ENCODE measurements around the gene CSTB.
"Not testable (repeated sequence)": the region's sequence is repeated elsewhere in the genome, so short reads cannot be mapped to it uniquely, and the experiment has no call there.

The CSTB gene, protein sequence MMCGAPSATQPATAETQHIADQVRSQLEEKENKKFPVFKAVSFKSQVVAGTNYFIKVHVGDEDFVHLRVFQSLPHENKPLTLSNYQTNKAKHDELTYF

DNA sequence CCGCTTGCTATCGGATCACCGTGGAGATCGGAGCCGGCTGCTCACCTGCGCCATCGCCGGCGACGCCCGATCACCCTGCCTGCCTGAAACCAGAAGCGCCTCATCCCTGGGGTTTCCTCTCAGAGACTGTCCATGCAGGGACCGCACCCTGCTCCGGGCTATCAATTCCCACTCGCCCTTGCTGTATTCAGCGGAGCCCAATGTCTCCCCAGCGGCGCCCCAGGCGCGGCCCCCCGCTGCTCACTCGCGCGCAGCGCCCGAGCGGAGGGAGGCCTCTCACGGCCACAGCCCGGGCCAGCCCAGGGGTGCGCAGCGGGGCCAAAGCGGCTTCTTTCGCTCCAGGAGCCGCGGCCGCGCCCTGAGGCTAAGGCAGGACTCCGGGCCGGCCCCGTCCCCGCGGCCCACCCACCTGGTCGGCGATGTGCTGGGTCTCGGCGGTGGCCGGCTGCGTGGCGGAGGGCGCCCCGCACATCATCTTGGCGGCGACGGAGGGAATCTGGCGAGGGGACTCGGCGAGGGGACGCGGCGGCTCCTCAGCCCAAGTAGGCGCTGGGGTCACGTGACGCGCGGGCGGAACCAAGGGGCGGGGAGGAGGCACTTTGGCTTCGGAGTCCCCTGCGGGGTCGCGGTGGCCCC, at the start of gene CSTB:
CSTB (minus strand) TSS at position 514 of the 636 bp plus-strand sequence; CDS start at position 475, 39 bp downstream.
- DNase-seq (ENCODE audit: low spot score), result peak; percentile 83

DNA sequence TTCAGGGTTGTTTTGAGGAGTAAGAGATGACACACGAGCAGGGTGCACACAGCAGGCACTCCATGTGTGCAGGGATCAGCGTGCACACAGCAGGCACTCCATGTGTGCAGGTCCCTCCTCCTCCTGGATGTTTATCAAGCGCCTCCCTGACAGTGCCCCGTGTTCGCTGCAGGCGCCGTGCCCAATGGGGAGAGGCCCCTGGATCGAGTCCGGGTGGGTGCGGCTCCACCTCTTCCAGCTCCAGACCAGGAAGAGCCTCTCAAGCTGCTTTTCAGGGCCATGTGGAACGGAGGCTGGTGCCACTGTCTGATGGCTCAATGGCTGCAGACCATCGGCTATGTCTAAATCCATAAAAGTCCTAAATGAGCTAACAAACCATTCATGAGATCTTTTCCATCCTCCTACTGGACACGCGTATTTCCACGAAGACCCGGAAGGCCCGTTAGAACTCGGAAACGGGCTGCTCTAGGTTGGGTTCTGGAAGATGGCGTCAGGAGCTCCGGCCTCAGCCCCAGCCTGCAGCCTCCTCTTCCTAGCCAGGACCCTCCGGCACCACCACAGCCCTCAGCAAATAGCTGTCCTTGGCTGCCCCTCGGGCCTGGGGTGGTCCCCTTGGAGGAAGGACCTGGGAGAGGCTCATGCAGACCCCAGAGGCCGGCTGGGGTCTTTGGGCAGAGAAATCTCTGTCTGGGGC, 49.3 kb upstream of the CSTB start:
- no peak for DNase-seq (ENCODE audit: low spot score)

DNA sequence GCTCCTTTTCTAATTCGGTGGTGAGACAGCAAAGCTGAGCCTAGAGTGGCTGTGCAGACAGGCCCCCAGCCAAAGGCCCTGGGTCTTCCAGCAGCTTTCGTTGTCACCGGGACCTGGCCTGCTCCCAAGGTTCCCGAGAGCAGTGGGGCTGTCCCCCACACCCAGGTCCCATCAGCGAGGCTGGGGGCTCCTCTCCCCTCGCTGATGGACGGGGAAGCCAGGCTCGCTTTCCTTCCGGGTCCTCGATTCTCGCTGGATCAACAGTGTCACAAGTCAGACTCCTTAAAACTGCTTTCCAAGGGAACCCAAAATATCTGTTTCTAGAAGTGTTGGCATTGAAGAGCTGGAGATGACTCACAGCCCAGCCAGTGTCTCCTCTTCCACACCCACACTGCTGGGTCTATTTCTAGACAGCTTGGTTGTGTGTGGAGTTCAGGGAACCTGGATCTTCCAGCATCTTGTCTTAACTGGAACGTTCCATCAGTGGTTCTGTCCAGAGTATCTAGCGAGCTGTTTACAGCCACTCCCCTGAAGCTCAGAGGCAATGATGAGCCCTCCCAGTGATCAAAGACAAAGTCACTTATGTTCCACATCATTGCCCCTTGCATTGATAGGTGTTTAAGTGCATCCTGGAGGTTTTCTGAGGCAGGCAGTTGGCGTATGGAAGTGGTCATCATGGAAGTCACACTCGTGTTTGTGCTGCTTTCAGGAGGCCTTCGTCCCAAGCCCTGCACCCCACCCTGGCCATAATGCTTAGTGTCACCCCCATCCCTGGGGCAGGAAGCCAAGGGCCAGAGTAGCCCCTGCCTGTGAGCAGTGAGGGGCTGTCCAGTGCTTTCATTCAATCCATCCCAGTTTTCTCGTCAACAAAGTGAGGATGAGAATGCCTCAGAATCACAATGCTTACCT, 48.5 kb upstream of the CSTB start:
- peak; percentile 84 for DNase-seq (ENCODE audit: low spot score)

DNA sequence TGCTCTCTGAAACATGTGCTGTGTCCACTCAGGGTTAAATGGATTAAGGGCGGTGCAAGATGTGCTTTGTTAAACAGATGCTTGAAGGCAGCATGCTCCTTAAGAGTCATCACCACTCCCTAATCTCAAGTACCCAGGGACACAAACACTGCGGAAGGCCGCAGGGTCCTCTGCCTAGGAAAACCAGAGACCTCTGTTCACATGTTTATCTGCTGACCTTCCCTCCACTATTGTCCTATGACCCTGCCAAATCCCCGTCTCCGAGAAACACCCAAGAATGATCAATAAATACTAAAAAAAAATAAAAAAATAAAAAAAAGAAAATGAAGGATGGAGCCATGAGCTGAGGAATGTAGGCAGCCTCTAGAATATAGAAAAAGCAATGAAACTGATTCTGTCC, 46.6 kb upstream of the CSTB start:
- DNase-seq (ENCODE audit: low spot score), result not testable (repeated sequence)

DNA sequence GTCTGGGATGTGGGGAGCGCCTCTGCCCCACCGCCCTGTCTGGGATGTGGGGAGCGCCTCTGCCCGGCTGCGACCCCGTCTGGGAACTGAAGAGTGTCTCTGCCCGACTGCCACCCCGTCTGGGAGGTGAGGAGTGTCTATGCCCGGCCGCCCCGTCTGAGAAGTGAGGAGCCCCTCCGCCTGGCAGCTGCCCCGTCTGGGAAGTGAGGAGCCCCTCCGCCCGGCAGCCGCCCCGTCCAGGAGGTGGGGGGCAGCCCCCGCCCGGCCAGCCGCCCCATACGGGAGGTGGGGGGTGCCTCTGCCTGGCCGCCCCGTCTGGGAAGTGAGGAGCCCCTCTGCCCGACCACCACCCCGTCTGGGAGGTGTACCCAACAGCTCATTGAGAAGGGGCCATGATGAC, 46.1 kb upstream of the CSTB start:
- DNase-seq (ENCODE audit: low spot score), result not testable (repeated sequence)

DNA sequence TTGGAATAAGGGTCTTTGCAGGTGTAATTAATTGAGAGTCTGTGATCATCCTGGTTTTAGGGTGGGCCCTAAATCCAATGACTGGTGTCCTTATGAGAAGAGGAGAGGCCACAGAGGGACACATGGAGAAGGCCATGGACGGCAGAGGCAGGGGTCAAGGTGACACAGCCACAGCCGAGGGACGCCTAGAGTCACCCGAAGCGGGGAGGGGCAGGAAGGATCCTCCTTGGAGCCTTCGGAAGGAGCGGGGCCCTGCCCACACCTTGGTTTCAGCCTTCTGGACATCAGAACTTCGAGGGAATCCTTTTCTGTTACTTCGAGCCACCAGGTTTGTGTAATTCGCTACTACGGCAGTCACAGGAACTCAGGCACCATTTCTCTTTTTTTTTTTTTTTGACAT, 44.4 kb upstream of the CSTB start:
- DNase-seq (ENCODE audit: low spot score), result no peak

DNA sequence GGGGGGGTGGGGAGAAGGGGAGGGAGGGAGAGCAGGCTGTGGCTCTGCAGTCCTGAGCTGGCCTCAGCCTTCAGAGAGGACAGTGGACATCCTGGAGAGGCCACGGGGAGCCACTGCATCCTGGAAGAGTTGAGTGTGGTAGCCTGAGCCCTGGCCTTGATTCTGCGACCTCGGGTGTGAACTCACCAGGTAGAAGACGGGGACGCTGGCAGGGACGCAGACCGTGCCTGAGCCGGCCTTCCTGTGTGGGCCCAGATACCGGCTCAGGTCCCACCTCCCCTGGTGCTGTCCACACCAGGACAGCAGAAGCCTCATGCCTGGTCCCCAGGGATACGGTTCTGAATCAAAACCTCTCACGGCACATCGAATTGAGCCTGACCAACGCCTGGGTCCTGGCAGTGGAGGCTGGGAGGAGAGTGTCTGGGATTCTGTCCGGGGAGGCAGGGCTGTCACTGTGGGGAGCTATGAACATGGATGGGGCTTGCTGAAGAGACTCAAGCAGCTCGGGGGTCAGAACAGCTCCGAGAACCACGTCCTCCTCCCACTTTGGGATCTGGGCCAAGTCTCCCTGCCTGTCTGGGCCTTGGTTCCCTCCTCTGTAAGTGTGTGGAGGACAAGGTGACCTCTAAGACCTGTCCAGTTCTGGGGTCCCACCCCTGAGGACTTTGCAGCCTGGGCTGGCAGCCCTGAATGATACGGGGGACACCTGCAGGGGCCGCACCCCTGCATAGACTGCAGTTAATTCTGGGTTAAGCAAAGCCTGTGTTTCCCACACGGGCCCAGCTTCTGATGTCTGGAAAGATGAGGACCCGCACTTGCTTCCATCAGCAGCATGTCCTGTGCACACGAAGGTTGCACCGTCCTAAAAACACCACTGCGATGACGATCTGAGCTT, 43.6 kb upstream of the CSTB start:
- no peak for DNase-seq (ENCODE audit: low spot score)

DNA sequence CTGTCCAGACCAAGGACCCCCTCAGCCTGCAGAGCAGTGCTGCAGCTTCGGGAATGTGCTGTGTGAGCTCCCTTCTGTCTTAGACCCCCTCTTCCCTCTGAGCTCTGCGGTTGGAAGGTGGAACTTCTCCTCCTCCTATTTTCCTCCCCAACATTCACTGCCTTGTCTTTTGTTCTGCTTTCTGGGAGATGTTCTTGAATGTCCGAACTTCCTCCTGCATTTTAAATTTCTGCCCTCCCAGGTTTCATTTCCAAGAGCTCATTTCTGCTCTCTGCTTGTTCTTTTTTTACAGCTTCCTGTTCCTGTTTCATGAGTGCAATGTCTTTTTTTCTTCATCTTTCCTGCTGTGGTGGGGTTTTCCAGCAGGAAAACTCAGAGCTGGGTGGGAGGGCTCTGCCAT, 42.6 kb upstream of the CSTB start:
- DNase-seq (ENCODE audit: low spot score), result no peak

DNA sequence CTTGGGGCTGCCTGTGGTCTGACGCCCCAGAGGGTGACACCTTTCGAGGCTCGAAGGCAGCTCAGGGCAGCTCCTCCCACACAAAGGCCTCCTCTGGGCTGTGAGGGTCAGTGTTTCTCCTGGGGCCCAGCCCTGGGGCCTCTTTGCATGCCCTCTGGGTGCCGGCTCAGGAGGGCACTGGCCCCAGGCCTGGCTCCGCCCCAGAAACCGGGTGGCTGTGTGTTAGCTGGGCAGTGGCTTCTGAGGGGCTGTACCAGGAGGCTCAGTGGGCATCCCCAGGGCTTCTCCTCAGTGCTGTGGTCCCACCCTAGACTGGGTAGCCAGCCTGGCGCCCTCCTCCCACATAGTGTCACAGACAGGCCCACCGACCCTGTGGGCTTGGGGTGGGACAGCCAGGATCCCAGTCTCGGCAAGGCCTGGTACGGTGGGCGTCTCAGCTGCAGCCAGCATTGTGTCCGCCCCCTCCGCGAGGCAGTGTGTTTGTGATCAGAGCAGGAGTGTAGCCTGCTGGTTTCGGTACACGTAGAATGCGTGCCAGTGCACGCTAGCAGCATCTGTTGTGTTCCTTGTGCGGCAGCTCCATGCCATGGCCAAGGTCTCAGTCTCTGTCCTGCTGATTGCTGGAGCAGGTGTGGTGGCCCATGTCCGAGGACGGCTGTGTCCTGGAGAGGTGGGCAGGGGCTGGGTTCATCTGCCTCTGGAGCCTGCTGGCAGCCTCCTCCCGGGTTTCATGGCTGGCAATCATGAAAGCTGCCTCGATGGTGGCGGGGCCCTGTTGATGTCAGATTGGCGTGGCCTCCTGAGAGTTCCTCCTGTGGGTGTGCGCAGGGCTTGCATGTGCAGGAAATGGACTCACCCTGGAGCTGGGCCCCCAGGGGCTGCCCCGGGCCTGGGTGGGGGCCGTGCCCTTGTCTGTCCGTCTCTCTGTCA, 41.3 kb upstream of the CSTB start:
- no peak for DNase-seq (ENCODE audit: low spot score)

DNA sequence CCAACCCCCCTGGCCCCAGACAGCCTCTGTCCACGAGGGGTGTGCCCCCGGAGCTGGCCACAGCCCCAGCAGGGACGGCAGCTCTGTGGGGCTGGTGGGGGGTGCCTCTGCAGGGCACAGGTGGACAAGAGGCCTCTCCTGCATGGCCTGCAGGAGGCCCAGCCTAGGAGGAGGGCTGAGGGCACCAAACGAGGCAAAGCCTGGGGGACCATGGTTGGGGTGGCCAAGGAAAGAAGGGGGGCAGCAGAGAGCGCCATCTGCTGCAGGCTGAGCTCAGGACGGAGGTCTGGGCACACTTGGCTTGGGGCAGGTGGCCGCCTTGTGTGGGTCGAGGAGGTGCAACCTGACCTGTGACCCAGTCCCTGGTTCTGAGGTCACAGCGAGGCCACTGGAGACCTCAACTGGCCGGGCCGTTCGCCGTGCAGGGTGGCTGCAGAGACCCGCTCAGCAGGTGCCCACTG, 40.5 kb upstream of the CSTB start:
- DNase-seq (ENCODE audit: low spot score), result no peak

DNA sequence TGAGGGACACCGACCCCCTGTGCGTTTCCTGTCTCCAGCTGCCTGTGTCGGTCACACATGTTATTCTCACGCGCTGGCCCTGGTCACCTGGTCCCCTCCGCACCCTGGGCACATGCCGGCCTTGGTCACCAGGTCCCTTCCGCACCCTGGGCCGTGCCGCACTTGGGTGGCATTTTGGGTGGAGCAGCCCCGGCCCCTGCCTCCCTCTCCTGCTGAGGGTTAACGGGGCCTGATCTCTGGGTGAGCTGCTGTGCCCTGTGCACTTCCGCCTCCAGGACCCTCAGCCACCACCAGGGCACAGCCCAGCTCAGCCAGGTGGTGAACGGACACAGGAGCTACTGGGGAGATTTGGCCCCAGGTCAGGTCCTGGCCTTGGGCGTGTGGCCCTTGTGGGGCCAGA, 39.9 kb upstream of the CSTB start:
- no peak for DNase-seq (ENCODE audit: low spot score)

DNA sequence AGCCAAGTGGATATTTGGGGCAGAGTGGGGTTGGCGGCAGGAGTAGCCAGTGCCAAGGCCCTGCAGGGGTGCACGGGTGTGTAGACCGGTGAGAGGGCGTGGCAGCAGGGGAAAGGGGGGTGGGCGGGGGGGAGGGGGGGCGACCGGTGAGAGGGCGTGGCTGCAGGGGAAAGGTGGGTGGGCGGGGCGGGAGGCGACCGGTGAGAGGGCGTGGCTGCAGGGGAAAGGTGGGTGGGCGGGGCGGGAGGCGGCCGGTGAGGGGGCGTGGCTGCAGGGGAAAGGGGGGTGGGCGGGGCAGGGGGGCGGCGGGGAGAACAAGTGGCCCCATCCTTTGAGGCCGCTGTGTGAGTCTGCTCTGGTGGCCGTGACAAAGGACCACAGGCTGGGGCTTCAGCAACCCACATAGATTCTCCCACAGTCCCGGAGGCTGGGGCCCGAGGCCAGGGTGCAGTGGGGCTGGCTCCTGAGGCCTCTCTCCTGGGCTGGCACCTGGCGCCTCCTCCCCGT, 39.1 kb upstream of the CSTB start:
- DNase-seq (ENCODE audit: low spot score), result no peak

DNA sequence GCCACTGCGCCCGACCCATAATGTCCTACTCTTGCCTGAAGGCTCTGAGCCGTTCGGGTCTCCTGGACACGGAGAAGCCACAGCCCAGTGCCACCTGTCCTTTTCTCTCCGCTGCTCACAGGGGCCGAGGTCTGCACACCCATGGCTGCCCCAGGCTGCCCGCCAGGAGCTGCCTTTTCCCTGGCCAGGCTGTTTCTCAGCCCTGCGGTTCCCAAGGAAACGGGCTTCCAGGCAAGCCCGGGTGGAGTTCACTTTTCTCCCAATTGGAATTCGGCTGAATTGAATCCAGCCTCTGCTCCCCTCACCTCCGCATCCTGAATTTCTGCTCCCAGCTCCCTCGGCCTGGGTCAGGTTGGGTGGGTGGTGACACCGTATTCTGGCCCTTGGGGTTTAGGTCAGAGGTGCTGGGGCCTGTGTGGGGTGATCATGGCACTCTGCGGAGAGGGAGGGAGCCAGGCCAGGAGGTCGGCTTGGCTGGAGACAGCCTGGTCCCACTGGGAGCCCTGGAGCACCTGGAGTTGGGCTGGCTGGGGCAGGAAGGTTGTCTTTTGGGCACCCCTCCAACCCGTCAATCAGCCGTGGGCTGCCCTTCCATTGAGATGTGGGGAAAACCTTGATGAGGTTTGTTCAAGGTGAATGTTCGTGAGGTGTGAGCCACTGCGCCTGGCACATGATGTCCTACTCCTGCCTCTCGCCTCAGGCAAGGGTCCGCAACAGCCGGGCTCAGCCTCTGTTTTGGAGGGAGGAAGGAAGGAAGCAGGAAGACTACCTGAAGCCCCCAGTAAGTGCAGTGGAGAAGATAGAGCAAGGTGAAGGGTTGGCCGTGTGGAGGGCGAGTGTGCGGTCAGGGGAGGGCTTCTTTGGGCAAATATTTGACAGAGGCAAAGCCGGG, 38.4 kb upstream of the CSTB start:
- no peak for DNase-seq (ENCODE audit: low spot score)

DNA sequence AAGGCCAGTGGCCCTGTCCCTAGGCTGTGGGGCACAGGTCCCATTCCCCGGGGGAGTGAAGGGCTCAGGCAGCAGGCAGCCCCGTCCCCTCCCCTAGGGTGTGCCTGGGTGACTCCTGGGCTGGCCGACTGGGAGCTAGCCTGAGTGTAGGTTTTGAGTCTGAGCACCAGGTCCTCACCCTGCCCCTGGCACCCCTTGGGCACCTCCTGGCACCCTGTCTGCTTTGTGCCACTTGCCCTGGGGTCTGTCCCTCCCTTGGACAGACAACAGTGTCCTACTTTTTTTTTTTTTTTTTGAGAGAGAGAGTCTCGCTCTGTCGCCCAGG, 37.5 kb upstream of the CSTB start:
- DNase-seq (ENCODE audit: low spot score), result no peak

DNA sequence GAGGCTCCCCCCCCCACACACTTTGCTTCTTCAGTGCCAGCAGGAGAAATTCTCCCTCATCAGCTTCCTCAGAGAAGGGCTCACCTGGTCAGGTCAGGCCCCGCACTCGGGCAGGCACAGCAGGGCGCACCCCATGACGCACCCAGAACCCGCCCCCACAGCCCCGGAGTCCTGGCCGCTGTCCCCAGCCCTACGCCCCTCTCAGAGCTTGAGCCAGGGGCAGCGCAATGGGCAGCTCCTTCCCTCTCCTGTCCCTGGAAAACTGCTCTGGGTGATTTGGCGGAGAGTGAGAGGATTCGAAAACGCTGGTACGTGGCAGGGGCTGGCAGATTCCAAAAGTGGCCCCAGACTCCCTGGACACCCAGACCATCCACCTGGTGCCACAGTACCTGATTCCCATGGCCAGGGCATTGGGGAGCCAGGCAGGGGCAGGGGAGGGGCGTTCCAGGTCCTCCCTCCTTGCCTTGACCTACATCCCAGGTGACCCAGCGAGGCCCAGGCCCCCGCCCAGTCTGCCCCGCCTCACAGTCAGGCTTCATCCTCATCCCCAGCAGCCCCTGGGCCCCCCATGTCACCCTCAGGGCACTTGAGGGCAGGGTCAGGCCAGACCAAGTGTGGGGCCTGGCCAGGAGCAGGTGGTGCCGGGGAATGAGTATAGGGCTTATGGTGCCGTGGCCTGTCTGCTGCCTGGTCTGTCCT, 37.0 kb upstream of the CSTB start:
- no peak for DNase-seq (ENCODE audit: low spot score)

DNA sequence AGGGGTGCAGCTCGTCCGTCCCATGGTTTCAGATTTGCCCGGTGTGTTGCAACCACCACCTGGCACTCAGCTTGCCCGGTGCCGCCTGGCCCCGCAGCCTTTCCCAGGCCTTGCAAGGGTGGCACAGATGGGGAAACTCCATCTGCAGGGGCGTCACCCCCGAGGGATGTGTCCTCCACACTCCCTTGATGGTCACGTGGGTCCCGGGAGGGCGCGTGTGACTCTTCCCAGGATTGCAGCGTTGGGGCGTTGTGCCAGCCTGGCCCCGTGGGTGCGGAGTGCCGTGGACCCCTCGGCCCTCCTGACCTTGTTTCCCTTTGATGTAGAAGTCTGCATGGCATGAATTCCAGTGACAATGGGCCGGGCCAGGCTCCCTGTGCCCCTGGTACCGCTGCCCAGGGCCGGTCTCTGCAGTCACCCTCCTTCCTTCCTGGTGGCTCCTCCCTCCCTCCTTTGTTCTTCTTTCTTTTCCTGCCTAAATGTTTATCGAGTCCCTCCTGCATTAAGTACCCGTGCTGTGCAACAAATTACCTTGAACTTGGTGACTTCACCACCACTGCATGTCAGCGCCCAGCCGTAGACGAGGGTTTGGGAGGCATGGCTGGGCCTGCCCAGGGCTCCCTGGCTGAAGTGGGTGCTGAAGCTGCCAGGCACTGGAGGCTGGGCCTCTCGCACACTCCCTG, 36.2 kb upstream of the CSTB start:
- peak; percentile 83 for DNase-seq (ENCODE audit: low spot score)

DNA sequence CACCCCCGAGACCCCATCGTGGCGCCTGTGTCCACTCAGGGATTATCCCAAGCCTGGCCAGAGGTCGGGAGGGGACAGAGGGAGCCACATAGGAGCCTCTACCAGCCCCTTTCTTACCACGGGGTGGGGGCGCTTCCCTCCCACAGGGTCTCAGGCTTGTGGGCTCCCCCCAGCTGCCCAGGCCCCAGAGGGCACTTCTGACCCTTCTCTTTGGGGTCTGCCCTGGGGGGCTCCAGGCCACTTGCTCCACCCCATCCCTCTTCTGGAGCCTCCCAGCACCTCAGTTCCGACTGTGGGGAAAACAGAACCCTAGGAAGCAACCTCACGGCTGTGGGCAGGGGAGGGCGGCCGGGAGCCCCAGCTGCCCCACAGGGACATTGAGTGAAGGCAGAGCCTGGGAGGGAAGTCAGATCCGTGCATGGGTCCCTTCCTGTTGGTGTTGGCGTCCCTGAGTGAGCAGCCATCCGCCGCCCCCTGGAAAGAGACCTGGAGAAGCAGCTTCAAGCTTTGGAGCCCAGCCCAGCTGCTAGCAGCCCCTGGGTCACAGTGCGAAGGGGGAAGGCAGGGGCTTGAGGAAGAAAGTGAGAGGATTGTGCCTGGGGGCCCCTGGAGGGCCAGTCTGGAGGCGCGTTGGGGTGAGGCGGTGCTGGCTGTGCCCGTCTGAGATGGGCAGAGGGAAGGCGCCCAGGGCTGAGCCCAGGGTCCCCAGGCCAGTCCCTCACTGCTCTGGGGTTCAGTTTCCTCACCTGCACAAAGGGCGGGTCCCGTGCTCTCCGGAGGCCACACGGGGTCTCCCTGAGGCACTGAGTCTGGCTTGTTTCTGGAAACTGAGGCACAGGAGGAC, 35.4 kb upstream of the CSTB start:
- DNase-seq (ENCODE audit: low spot score), result no peak

All from hepatic stellate cell (primary cell).